ENCODE data around the gene CACNA1C.

CACNA1C gene

GRCh38 chr12:2397356-2398045, 344.7 kb downstream of the CACNA1C start:
- TF ChIP-seq CTCF (IDR thresholded peaks at IDR 0.05; ENCODE audit: low read depth, low read length) = no peak
- DNase-seq (ENCODE audit: low read depth in 2 of 2) = no peak
- H3K4me3 ChIP-seq (replicated peaks in 1 of 2; ENCODE audit: low read depth in 2 of 2, low read length in 2 of 2) = no peak overlapping the region

- TF ChIP-seq CTCF (IDR thresholded peaks at IDR 0.05; ENCODE audit: low read depth, low read length) = no peak
- no peak for DNase-seq (ENCODE audit: low read depth in 2 of 2)
- no peak overlapping the region for H3K4me3 ChIP-seq (replicated peaks in 1 of 2; ENCODE audit: low read depth in 2 of 2, low read length in 2 of 2)
Measured at GRCh38 chr12:2401040-2401439, 348.3 kb downstream of the CACNA1C start.

GRCh38 chr12:2402073-2402579, 349.3 kb downstream of the CACNA1C start:
- no peak for DNase-seq (ENCODE audit: low read depth in 2 of 2)
- no peak for TF ChIP-seq CTCF (IDR thresholded peaks at IDR 0.05; ENCODE audit: low read depth, low read length)
- H3K4me3 ChIP-seq (replicated peaks in 1 of 2; ENCODE audit: low read depth in 2 of 2, low read length in 2 of 2) = no peak overlapping the region

GRCh38 chr12:2403221-2403976, 350.6 kb downstream of the CACNA1C start:
- DNase-seq (ENCODE audit: low read depth in 2 of 2) = no peak
- no peak overlapping the region for H3K4me3 ChIP-seq (replicated peaks in 1 of 2; ENCODE audit: low read depth in 2 of 2, low read length in 2 of 2)
- no peak for TF ChIP-seq CTCF (IDR thresholded peaks at IDR 0.05; ENCODE audit: low read depth, low read length)

GRCh38 chr12:2405039-2405438, 352.3 kb downstream of the CACNA1C start:
- no peak overlapping the region for H3K4me3 ChIP-seq (replicated peaks in 1 of 2; ENCODE audit: low read depth in 2 of 2, low read length in 2 of 2)
- DNase-seq (ENCODE audit: low read depth in 2 of 2) = no peak
- TF ChIP-seq CTCF (IDR thresholded peaks at IDR 0.05; ENCODE audit: low read depth, low read length) = no peak

GRCh38 chr12:2406903-2407302, 354.1 kb downstream of the CACNA1C start:
- TF ChIP-seq CTCF (IDR thresholded peaks at IDR 0.05; ENCODE audit: low read depth, low read length) = no peak
- DNase-seq (ENCODE audit: low read depth in 2 of 2) = no peak
- no peak overlapping the region for H3K4me3 ChIP-seq (replicated peaks in 1 of 2; ENCODE audit: low read depth in 2 of 2, low read length in 2 of 2)
